NCI-H69 (cell line): ENCODE measurements around the gene DOCK4.

Experiments
- DNase-seq: peaks from one replicate; lab custom pipeline; 2025; lab: John Stamatoyannopoulos, UW

The DOCK4 gene

GRCh38 chr7:111820121-111820520 lies 386.1 kb downstream of the DOCK4 start:
- DNase-seq = no peak

- DNase-seq = no peak
Observed at GRCh38 chr7:111815354-111815753, 390.8 kb downstream of the DOCK4 start.

GRCh38 chr7:111813306-111813705 lies 392.9 kb downstream of the DOCK4 start:
- DNase-seq = no peak

GRCh38 chr7:111806232-111806631 lies 400.0 kb downstream of the DOCK4 start:
- no peak for DNase-seq

GRCh38 chr7:111803015-111803758 lies 403.0 kb downstream of the DOCK4 start:
- no peak for DNase-seq

- no peak for DNase-seq
Observed at GRCh38 chr7:111802194-111802772, 403.9 kb downstream of the DOCK4 start.

GRCh38 chr7:111801277-111801676 lies 404.9 kb downstream of the DOCK4 start:
- no peak for DNase-seq

- peak; percentile 31 for DNase-seq
Observed at GRCh38 chr7:111796671-111797070, 409.5 kb downstream of the DOCK4 start.

GRCh38 chr7:111789870-111790269 lies 416.3 kb downstream of the DOCK4 start:
- DNase-seq = no peak

- DNase-seq = no peak
Observed at GRCh38 chr7:111789048-111789320, 417.2 kb downstream of the DOCK4 start.

GRCh38 chr7:111788286-111789047 lies 417.7 kb downstream of the DOCK4 start:
- DNase-seq = peak; percentile 19

- DNase-seq = no peak
Observed at GRCh38 chr7:111787741-111788140, 418.5 kb downstream of the DOCK4 start.

- no peak for DNase-seq
Observed at GRCh38 chr7:111787099-111787498, 419.1 kb downstream of the DOCK4 start.

GRCh38 chr7:111785076-111785475 lies 421.1 kb downstream of the DOCK4 start:
- no peak for DNase-seq

GRCh38 chr7:111784296-111784695 lies 421.9 kb downstream of the DOCK4 start:
- DNase-seq = peak; percentile 71

GRCh38 chr7:111783854-111784253 lies 422.3 kb downstream of the DOCK4 start:
- DNase-seq = no peak

GRCh38 chr7:111780527-111780926 lies 425.7 kb downstream of the DOCK4 start:
- DNase-seq = no peak

GRCh38 chr7:111775206-111775605 lies 431.0 kb downstream of the DOCK4 start:
- DNase-seq = no peak

GRCh38 chr7:111772716-111773115 lies 433.5 kb downstream of the DOCK4 start:
- DNase-seq = no peak

- DNase-seq = no peak
Observed at GRCh38 chr7:111771638-111772037, 434.6 kb downstream of the DOCK4 start.

- DNase-seq = no peak
Observed at GRCh38 chr7:111770116-111770515, 436.1 kb downstream of the DOCK4 start.

GRCh38 chr7:111765751-111766643 lies 440.2 kb downstream of the DOCK4 start:
- DNase-seq = no peak
